ENCODE results near the gene C6orf132. TPM values are rescaled to one million over a fixed set of nuclear protein-coding genes. Genes with fewer than 3 reads are reported as not detected.

Gene C6orf132
- total RNA-seq, 1 donor = 2.9 TPM

GRCh38 chr6:42125231-42125630 lies 17.2 kb downstream of the C6orf132 start:
- Histone ChIP-seq H3K4me3 (ENCODE audit: insufficient read depth, low read length) (no peak overlapping the region), H3K4me1 (ENCODE audit: insufficient read depth, low read length) (peaks cover 24% of the 10 kb centered on the region), H2AFZ (ENCODE audit: low read length) (no peak overlapping the region), H3K27me3 (ENCODE audit: insufficient read depth, low read length) (no peaks in the 10 kb centered on the region), H3K79me2 (ENCODE audit: insufficient read depth, low read length) (no peaks in the 10 kb centered on the region), H3K27ac (ENCODE audit: low read depth, low read length) (no peak overlapping the region), H3K4me2 (ENCODE audit: insufficient read depth, low read length) (no peak overlapping the region), H3K9me3 (ENCODE audit: low read depth, low read length) (no peaks in the 10 kb centered on the region), H3K36me3 (ENCODE audit: insufficient read depth, low read length) (peaks cover 5% of the 10 kb centered on the region), H4K20me1 (ENCODE audit: insufficient read depth, low read length) (no peaks in the 10 kb centered on the region)
- TF ChIP-seq, protein P1, sequence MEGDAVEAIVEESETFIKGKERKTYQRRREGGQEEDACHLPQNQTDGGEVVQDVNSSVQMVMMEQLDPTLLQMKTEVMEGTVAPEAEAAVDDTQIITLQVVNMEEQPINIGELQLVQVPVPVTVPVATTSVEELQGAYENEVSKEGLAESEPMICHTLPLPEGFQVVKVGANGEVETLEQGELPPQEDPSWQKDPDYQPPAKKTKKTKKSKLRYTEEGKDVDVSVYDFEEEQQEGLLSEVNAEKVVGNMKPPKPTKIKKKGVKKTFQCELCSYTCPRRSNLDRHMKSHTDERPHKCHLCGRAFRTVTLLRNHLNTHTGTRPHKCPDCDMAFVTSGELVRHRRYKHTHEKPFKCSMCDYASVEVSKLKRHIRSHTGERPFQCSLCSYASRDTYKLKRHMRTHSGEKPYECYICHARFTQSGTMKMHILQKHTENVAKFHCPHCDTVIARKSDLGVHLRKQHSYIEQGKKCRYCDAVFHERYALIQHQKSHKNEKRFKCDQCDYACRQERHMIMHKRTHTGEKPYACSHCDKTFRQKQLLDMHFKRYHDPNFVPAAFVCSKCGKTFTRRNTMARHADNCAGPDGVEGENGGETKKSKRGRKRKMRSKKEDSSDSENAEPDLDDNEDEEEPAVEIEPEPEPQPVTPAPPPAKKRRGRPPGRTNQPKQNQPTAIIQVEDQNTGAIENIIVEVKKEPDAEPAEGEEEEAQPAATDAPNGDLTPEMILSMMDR (IDR thresholded peaks at IDR 0.05; ENCODE audit: extremely low read depth, low read depth, low read length) = no peak
- no peak for DNase-seq (ENCODE audit: insufficient read length, low spot score, missing footprints)

GRCh38 chr6:42124223-42124836 lies 18.1 kb downstream of the C6orf132 start:
- TF ChIP-seq, protein P1 (IDR thresholded peaks at IDR 0.05; ENCODE audit: extremely low read depth, low read depth, low read length) = no peak
- Histone ChIP-seq H3K79me2 (ENCODE audit: insufficient read depth, low read length) (no peaks in the 10 kb centered on the region), H2AFZ (ENCODE audit: low read length) (no peak overlapping the region), H4K20me1 (ENCODE audit: insufficient read depth, low read length) (no peaks in the 10 kb centered on the region), H3K27ac (ENCODE audit: low read depth, low read length) (no peak overlapping the region), H3K36me3 (ENCODE audit: insufficient read depth, low read length) (peaks cover 5% of the 10 kb centered on the region), H3K4me2 (ENCODE audit: insufficient read depth, low read length) (no peak overlapping the region), H3K27me3 (ENCODE audit: insufficient read depth, low read length) (no peaks in the 10 kb centered on the region), H3K9me3 (ENCODE audit: low read depth, low read length) (no peaks in the 10 kb centered on the region), H3K4me3 (ENCODE audit: insufficient read depth, low read length) (no peak overlapping the region), H3K4me1 (ENCODE audit: insufficient read depth, low read length) (peaks cover 24% of the 10 kb centered on the region)
- DNase-seq (ENCODE audit: insufficient read length, low spot score, missing footprints) = peak; percentile 26

DNA sequence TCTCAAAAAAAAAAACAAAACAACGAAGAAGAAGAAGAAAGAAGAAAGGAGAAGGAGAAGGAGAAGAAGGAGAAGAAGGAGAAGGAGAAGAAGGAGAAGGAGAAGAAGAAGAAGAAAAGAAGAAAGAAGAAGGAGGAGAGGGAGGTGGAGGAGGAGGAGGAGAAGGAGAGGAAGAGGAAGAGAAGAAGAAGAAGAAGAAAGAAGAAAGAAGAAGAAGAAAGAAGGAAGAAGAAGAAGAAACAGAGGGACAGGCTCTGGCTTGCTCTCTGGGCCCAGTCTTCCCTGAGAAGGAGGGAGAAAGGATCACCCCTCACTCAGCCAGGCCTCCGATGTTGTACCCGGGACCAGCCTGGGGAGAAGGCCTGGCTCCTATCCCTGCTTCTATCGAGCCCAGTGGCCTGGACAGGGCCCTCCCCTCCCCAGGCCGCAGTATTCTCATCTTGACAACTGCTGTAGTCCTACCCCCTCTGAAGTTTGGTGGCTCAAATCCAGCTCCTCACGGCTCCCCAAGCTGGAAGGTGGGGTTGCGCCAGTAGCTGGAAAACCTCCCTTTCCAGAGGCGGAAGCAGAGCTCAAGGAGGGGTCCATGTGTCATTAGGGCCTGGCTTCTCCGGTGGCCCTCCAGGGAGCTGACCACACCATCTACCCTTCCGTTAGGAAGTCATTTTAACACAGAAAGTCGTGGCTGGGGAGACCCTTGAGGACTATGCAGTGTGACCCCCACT lies 18.9 kb downstream of the C6orf132 start:
- Histone ChIP-seq H3K9me3 (ENCODE audit: low read depth, low read length) (no peaks in the 10 kb centered on the region), H4K20me1 (ENCODE audit: insufficient read depth, low read length) (no peaks in the 10 kb centered on the region), H2AFZ (ENCODE audit: low read length) (no peak overlapping the region), H3K27ac (ENCODE audit: low read depth, low read length) (peak overlapping the region; percentile 15), H3K4me2 (ENCODE audit: insufficient read depth, low read length) (no peak overlapping the region), H3K4me3 (ENCODE audit: insufficient read depth, low read length) (no peak overlapping the region), H3K27me3 (ENCODE audit: insufficient read depth, low read length) (no peaks in the 10 kb centered on the region), H3K79me2 (ENCODE audit: insufficient read depth, low read length) (no peaks in the 10 kb centered on the region), H3K36me3 (ENCODE audit: insufficient read depth, low read length) (peaks cover 5% of the 10 kb centered on the region), H3K4me1 (ENCODE audit: insufficient read depth, low read length) (peaks cover 26% of the 10 kb centered on the region)
- DNase-seq (ENCODE audit: insufficient read length, low spot score, missing footprints) = peak; percentile 42
- TF ChIP-seq, protein P1 (IDR thresholded peaks at IDR 0.05; ENCODE audit: extremely low read depth, low read depth, low read length) = no peak
